Measurements from ENCODE around the gene SPEN. TPM values are rescaled to one million over a fixed set of nuclear protein-coding genes. Genes with fewer than 3 reads are reported as not detected.
A peak's percentile ranks its signal among the peaks of the same experiment; 100 is the strongest.

The SPEN gene
- total and polyA plus RNA-seq, 9 of the 15 experiments (the other 6 are each of a cell fraction or from before 2014, with no cell fraction given) = 5.7 to 87.5 (median 27.2) TPM

DNA sequence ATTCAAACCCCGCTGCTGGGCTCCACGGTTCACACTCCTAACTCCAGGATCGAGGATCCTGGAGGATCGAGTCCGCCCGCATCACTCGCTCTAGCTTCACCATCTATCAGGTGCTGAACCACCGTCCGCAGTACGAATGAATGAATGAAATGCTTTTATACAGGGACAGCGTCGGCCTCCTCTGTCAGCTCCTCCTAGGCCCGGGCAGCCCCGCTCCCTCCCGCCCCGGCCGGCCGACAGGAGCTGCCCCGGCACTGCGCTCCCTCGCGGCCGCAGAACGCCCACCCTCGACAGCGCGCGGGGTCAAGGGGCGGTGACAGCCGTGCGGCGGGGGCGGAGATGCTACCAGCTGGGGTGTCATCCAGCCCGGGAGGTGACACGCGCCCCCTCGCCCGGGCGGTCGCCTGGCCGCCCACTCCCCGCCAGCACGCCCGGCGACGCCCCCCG, 127.9 kb downstream of the SPEN start (continued):
- TF ChIP-seq, protein P1, sequence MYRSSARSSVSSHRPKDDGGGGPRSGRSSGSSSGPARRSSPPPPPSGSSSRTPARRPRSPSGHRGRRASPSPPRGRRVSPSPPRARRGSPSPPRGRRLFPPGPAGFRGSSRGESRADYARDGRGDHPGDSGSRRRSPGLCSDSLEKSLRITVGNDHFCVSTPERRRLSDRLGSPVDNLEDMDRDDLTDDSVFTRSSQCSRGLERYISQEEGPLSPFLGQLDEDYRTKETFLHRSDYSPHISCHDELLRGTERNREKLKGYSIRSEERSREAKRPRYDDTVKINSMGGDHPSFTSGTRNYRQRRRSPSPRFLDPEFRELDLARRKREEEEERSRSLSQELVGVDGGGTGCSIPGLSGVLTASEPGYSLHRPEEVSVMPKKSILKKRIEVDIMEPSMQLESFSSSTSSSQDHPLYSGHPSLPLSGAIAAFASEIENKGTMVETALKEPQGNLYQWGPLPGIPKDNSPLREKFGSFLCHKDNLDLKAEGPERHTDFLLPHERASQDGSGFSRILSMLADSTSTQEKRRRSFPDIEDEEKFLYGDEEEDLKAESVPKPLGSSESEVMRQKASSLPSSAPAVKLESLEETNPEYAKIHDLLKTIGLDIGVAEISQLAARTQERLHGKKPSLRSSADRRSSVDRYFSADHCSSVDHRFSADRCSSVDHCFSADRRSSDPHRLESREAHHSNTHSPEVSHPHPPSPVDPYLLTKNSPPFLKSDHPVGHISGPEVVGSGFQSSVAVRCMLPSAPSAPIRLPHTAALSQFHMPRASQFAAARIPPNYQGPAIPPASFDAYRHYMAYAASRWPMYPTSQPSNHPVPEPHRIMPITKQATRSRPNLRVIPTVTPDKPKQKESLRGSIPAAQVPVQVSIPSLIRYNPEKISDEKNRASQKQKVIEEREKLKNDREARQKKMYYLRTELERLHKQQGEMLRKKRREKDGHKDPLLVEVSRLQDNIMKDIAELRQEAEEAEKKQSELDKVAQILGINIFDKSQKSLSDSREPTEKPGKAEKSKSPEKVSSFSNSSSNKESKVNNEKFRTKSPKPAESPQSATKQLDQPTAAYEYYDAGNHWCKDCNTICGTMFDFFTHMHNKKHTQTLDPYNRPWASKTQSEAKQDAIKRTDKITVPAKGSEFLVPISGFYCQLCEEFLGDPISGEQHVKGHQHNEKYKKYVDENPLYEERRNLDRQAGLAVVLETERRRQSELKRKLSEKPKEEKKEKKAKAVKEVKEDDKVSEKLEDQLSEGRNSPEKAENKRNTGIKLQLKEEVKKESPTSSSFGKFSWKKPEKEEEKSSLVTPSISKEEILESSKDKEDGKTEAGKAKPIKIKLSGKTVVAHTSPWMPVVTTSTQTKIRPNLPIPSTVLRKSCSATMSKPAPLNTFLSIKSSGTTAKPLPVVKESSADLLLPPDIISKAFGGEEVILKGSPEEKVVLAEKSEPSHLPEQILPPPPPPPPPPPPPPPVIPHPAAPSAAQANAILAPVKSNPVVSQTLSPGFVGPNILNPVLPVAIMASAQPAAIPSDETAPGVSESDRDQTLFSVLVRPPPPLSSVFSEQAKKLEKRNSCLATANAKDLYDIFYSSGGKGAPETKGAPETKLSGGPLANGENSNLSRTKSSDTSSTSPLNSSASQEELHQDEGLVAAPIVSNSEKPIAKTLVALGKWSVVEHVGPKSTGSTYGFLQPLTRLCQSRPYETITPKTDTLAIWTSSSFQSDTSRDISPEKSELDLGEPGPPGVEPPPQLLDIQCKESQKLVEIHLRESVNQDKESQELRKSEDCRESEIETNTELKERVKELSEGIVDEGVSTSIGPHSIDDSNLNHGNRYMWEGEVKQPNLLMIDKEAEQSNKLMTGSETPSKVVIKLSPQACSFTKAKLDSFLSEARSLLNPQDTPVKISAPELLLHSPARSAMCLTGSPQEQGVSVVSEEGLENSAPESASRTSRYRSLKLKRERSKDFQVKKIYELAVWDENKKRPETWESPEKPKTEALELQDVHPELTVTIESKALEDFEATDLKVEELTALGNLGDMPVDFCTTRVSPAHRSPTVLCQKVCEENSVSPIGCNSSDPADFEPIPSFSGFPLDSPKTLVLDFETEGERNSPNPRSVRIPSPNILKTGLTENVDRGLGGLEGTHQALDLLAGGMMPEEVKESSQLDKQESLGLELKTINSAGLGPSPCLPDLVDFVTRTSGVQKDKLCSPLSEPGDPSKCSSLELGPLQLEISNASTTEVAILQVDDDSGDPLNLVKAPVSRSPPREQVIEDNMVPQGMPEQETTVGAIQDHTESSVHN (IDR thresholded peaks at IDR 0.05; ENCODE audit: borderline replicate concordance in 1 of 2, low read depth in 1 of 2) = no peak
- TF ChIP-seq PCBP1 (IDR thresholded peaks at IDR 0.05; ENCODE audit: low read depth, low read length, poor library complexity, severe bottlenecking) (no peak), CBX3 (IDR thresholded peaks at IDR 0.05; ENCODE audit: borderline replicate concordance in 1 of 2, low read length in 2 of 2) (peak in 1 of 2 experiments; percentile 22; a peak in 1 of 3 replicates), ZNF696 (CRISPR knock-in tag; conservative IDR thresholded peaks at IDR 0.05) (no peak), ZNF79 (CRISPR knock-in tag; IDR thresholded peaks at IDR 0.05; ENCODE audit: low read depth) (no peak), GTF2A2 (tag; IDR thresholded peaks at IDR 0.05) (no peak), RBM34 (IDR thresholded peaks at IDR 0.05; ENCODE audit: borderline replicate concordance, insufficient read depth, low read length) (no peak), FOXJ3 (CRISPR knock-in tag; IDR thresholded peaks at IDR 0.05) (no peak), TRIM25 (IDR thresholded peaks at IDR 0.05; ENCODE audit: borderline replicate concordance) (no peak), NEUROD1 (IDR thresholded peaks at IDR 0.05; ENCODE audit: borderline replicate concordance, low read depth, low read length, partially characterized antibody) (peak; percentile 2), ZNF431 (CRISPR knock-in tag; IDR thresholded peaks at IDR 0.05) (no peak), ZNF121 (CRISPR knock-in tag; conservative IDR thresholded peaks at IDR 0.05) (no peak), SMAD3 (CRISPR knock-in tag; conservative IDR thresholded peaks at IDR 0.05) (no peak), ILF3 (IDR thresholded peaks at IDR 0.05; ENCODE audit: borderline replicate concordance) (no peak), ZNF699 (CRISPR knock-in tag; IDR thresholded peaks at IDR 0.05; ENCODE audit: insufficient replicate concordance) (no peak)
- TF ChIP-seq, protein P2, sequence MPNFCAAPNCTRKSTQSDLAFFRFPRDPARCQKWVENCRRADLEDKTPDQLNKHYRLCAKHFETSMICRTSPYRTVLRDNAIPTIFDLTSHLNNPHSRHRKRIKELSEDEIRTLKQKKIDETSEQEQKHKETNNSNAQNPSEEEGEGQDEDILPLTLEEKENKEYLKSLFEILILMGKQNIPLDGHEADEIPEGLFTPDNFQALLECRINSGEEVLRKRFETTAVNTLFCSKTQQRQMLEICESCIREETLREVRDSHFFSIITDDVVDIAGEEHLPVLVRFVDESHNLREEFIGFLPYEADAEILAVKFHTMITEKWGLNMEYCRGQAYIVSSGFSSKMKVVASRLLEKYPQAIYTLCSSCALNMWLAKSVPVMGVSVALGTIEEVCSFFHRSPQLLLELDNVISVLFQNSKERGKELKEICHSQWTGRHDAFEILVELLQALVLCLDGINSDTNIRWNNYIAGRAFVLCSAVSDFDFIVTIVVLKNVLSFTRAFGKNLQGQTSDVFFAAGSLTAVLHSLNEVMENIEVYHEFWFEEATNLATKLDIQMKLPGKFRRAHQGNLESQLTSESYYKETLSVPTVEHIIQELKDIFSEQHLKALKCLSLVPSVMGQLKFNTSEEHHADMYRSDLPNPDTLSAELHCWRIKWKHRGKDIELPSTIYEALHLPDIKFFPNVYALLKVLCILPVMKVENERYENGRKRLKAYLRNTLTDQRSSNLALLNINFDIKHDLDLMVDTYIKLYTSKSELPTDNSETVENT (CRISPR knock-in tag; IDR thresholded peaks at IDR 0.05) = 0 out of 2 replicates have a peak, but pooled peaks have one; percentile 36

Measured in K562 (cell line).